CD4-positive, alpha-beta T cell (primary cell): ENCODE measurements around the gene OR6C68. TPM values are rescaled to one million over a fixed set of nuclear protein-coding genes. Genes with fewer than 3 reads are reported as not detected.

Experiments
- ATAC-seq: fragments of 200-7000 bp; cut with Tn5 transposase; one replicate; pipeline ENCODE4 v1.10.0; 2022; ENCODE audit warnings: mild to moderate bottlenecking; ENCODE audit not compliant: poor library complexity
- CTCF ChIA-PET: fragments of 350-600 bp; sonication (Branson Sonifier 250); formaldehyde crosslinking; loops from one replicate; lab custom pipeline; 2021; ENCODE audit warnings: antibody characterized with exemption, inconsistent platforms; lab: Charles Lee
- POLR2A ChIA-PET: fragments of 350-600 bp; sonication (Branson Sonifier 250); formaldehyde crosslinking; loops from one replicate; lab custom pipeline; 2021; ENCODE audit warnings: antibody characterized with exemption, inconsistent platforms; lab: Charles Lee
- DNase-seq, 14 experiments: peaks; one replicate each; pipeline ENCODE4 v3.0.0-alpha.2; 2013 to 2020; ENCODE audit warnings: mixed read lengths in 2 of 14
- H3K27ac ChIP-seq, 2 donors: one replicate each; pipeline versions ENCODE4 v1.5.1 to v1.7.0; 2013; ENCODE audit warnings: low read length in 2 of 2, low read depth in 1 of 2, mild to moderate bottlenecking in 1 of 2
- H3K27me3 ChIP-seq, 2 experiments: 1 replicate in 1 of 2; 2 replicates in 1 of 2; pipeline versions ENCODE4 v1.6.1 to v1.7.0; 2013; ENCODE audit warnings: low read length in 2 of 2, control low read depth in 1 of 2, mild to moderate bottlenecking in 1 of 2, moderate library complexity in 1 of 2; ENCODE audit not compliant: insufficient read depth in 2 of 2, control insufficient read depth in 1 of 2
- H3K36me3 ChIP-seq: one replicate; pipeline ENCODE4 v1.6.1; 2013; ENCODE audit warnings: low read length, control low read depth; ENCODE audit not compliant: insufficient read depth
- H3K4me1 ChIP-seq: one replicate; pipeline ENCODE4 v1.6.1; 2013; ENCODE audit warnings: low read length, control low read depth; ENCODE audit not compliant: insufficient read depth
- H3K4me3 ChIP-seq: one replicate; pipeline ENCODE4 v1.5.1; 2013; ENCODE audit warnings: mild to moderate bottlenecking, low read length, moderate library complexity
- H3K9me3 ChIP-seq, 2 experiments: 1 replicate in 1 of 2; 2 replicates in 1 of 2; pipeline versions ENCODE4 v1.6.1 to v1.7.0; 2013; ENCODE audit warnings: low read length in 2 of 2, mild to moderate bottlenecking in 2 of 2, control low read depth in 1 of 2, moderate library complexity in 1 of 2; ENCODE audit not compliant: control insufficient read depth in 1 of 2, insufficient read depth in 1 of 2
- H3K27ac Mint-ChIP-seq: one replicate; pipeline ENCODE4 v1.8.0; 2020; ENCODE audit warnings: mixed read lengths
- H3K27me3 Mint-ChIP-seq: one replicate; pipeline ENCODE4 v1.8.0; 2021; ENCODE audit warnings: mixed read lengths
- H3K36me3 Mint-ChIP-seq: one replicate; pipeline ENCODE4 v1.8.0; 2021; ENCODE audit warnings: low read depth, mixed read lengths
- H3K4me1 Mint-ChIP-seq: one replicate; pipeline ENCODE4 v1.8.0; 2021; ENCODE audit warnings: low read depth, mixed read lengths
- H3K4me3 Mint-ChIP-seq: one replicate; pipeline ENCODE4 v1.8.0; 2020; ENCODE audit warnings: mild to moderate bottlenecking, mixed read lengths
- H3K9me3 Mint-ChIP-seq: one replicate; pipeline ENCODE4 v1.8.0; 2020; ENCODE audit warnings: mixed read lengths
- intact Hi-C, 2 experiments: fragments of 100-400 bp; cut with DNase I in 1 of 2; cut with micrococcal nuclease in 1 of 2; formaldehyde crosslinking; loops; one replicate each; pipeline versions ENCODE4 v1.15.1 to v1.9.0; 2023 to 2025; cut with DNase I, micrococcal nuclease
- polyA plus RNA-seq, 2 donors: library from polyadenylated mRNA; unstranded; fragments of 120-200 nt; gene quantifications; one replicate each; pipeline ENCODE4 v1.2.1, GENCODE V29; 2013
- total RNA-seq, 174 experiments: library from RNA in 2 of 174; stranded (reverse) in 2 of 174; gene quantifications; one replicate each; pipeline ENCODE4 v1.2.3 and lab custom pipeline; 2021 to 2026
- TF ChIP-seq, protein P1 (sequence below): fragments of 200-600 bp; IDR thresholded peaks from one replicate; pipeline ENCODE4 v1.8.0; 2022; ENCODE audit warnings: antibody characterized with exemption, mild to moderate bottlenecking

Gene OR6C68
- not detected for total RNA-seq
- polyA plus RNA-seq (2013, experiment 1 of 2), result not detected
- not detected for polyA plus RNA-seq (2013, experiment 2 of 2)
- total RNA-seq (lab: John Stamatoyannopoulos, UW), result 0 to 0.07 (median 0) reads per million in 172 experiments

DNA sequence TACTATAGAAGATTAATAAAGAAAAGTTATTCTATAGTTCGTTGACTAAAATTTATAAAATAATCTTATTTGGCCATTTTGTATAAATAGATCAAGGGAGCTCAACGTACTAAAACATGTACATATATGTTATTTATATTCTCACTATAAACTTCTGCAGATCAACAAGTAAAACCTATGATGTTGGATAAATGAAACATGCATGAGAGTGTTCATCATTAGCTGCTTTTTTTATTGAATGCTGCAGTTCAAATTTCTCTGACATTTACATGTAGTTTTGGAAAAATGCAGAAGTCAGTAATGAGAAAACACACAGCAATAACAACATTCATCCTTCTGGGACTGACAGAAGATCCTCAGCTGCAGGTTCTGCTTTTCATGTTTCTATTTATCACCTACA lies at the start of gene OR6C68:
TSS of gene OR6C68 (plus strand) at position 301 of the 400 bp plus-strand sequence. CDS start at position 301, 0 bp downstream.
- H3K36me3 ChIP-seq, result no peaks in the 10 kb centered on the region
- Mint-ChIP-seq H3K4me3 (no peak within 1 kb of the TSS), H3K27me3 (peaks cover 14% of the 10 kb centered on the region), H3K4me1 (no peaks in the 10 kb centered on the region), H3K9me3 (no peaks in the 10 kb centered on the region), H3K27ac (no peak within 1 kb of the TSS), H3K36me3 (no peaks in the 10 kb centered on the region)
- ATAC-seq, result no peak
- POLR2A ChIA-PET, result no interaction called here
- TF ChIP-seq, protein P1, sequence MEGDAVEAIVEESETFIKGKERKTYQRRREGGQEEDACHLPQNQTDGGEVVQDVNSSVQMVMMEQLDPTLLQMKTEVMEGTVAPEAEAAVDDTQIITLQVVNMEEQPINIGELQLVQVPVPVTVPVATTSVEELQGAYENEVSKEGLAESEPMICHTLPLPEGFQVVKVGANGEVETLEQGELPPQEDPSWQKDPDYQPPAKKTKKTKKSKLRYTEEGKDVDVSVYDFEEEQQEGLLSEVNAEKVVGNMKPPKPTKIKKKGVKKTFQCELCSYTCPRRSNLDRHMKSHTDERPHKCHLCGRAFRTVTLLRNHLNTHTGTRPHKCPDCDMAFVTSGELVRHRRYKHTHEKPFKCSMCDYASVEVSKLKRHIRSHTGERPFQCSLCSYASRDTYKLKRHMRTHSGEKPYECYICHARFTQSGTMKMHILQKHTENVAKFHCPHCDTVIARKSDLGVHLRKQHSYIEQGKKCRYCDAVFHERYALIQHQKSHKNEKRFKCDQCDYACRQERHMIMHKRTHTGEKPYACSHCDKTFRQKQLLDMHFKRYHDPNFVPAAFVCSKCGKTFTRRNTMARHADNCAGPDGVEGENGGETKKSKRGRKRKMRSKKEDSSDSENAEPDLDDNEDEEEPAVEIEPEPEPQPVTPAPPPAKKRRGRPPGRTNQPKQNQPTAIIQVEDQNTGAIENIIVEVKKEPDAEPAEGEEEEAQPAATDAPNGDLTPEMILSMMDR, result no peak
- H3K9me3 ChIP-seq, result no peaks in the 10 kb centered on the region
- H3K4me1 ChIP-seq, result no peaks in the 10 kb centered on the region
- no peak within 1 kb of the TSS for H3K27ac ChIP-seq
- H3K27me3 ChIP-seq, result no peaks in the 10 kb centered on the region
- H3K4me3 ChIP-seq, result no peak within 1 kb of the TSS
- no peak for DNase-seq
- intact Hi-C loops, result no loop called here
- CTCF ChIA-PET, result no interaction called here

DNA sequence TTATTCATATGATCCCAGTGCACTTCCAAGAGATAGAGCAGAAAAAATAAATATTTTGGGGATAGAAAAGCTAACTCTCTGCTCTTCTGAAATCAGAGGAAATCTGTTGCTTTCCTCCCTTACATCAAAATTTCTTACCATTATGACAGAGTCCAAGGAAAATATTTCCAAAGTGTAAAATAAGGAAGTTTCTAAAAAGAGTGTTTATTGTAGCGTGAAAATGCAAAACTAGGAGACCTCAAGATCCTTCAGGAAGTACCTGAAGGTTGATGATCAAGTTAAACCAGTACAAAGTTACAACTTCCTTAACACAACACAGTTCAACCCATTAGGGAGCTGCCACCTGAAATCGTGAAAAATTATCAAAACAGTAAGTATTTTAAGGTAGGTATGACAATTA lies 48.4 kb upstream of the OR6C68 start, which contains the start of gene OR6C2:
TSS of gene OR6C2 (plus strand) at position 301 of the 400 bp plus-strand sequence. CDS start 8,138 bp downstream, outside the sequence.
- Mint-ChIP-seq H3K27me3 (peaks cover 26% of the 10 kb centered on the region), H3K4me1 (no peaks in the 10 kb centered on the region), H3K36me3 (no peaks in the 10 kb centered on the region), H3K27ac (no peak within 1 kb of the TSS), H3K4me3 (no peak within 1 kb of the TSS), H3K9me3 (peaks cover 10% of the 10 kb centered on the region)
- TF ChIP-seq, protein P1, result no peak
- intact Hi-C loops, result no loop called here
- Histone ChIP-seq H3K36me3 (no peaks in the 10 kb centered on the region), H3K27ac (no peak within 1 kb of the TSS), H3K27me3 (no peaks in the 10 kb centered on the region), H3K4me1 (no peaks in the 10 kb centered on the region), H3K9me3 (no peaks in the 10 kb centered on the region), H3K4me3 (no peak within 1 kb of the TSS)
- POLR2A ChIA-PET, result no interaction called here
- ATAC-seq, result no peak
- CTCF ChIA-PET, result no interaction called here
- DNase-seq, result no peak

DNA sequence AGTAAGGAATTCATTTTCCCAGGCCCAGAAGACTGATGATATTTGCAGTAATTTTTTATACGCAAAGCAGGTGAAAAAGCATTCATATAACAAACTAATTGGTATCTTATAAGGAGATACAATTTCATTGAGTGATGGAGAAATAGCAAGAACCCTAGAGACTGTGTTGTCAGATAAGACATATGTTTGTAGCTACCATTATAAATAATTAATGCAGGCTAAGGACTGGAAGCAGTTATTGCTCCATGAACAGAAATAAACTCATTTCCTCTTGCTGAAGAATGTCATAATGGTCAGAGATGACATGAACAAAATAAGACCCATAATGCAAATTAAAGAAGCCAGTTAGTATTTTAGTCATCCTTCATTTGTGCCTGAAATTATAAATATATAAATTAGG lies 46.8 kb upstream of the OR6C68 start:
- no peaks in the 10 kb centered on the region for H3K36me3 ChIP-seq
- H3K4me3 ChIP-seq, result no peak overlapping the region
- Mint-ChIP-seq H3K27me3 (peaks cover 24% of the 10 kb centered on the region), H3K4me1 (no peaks in the 10 kb centered on the region), H3K4me3 (no peak overlapping the region), H3K9me3 (peaks cover 4% of the 10 kb centered on the region), H3K27ac (no peak overlapping the region), H3K36me3 (no peaks in the 10 kb centered on the region)
- intact Hi-C loops, result no loop called here
- H3K27ac ChIP-seq, result no peak overlapping the region
- ChIA-PET POLR2A (no interaction called here), CTCF (no interaction called here)
- peaks cover 0 to 7% of the 10 kb centered on the region in 2 experiments for H3K27me3 ChIP-seq
- ATAC-seq (no peak), DNase-seq (no peak)
- TF ChIP-seq, protein P1, result no peak
- H3K9me3 ChIP-seq, result no peaks in the 10 kb centered on the region
- H3K4me1 ChIP-seq, result no peaks in the 10 kb centered on the region
